ENCODE data around the gene PRDM16.

The PRDM16 gene

DNA sequence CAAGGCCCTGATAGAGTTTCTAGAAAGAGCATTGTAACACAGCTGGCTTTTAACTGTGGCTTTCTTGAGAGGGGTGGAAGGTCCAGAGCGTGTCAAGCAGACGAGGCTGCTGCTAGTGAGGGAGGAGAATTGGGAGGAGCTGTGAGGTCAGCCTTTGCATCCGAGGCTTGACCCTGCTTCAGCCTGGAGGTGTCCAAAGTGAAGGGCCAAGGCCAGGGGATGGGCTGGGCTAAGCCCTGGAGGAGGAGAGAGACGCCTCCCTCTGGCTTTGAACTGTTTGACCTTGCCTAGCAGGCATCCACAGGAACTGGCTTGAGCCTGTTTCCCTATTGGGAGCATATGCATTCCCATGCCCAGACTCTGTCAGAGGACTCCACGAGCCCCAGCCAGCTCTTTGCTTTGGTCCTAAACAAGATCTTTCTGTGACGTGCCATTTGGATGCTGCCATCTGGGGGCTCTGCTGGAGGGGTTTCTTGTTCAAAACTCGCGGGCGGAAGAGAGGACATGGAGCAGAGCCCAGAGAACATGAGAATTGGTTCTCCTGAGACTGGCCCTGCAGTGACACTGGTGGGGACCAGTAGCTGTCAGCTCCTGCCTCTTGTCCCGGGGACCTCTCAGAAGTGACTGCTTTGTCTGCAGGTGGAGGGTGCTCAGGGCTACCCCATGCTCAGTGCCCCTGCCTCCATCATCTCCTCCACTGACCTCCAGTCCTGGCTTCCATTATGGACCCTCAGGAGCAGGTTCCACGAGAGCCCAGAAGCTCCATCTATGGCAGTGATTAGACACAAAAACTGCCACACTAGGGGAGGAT, 42.2 kb upstream of the PRDM16 start:
- DNase-seq (ENCODE audit: low read depth, low spot score): no peak
- WGBS (ENCODE audit: insufficient coverage, insufficient read length): no CpG with 5 or more reads among the region's 11 CpGs
- Histone ChIP-seq H3K36me3 (ENCODE audit: control insufficient read depth, insufficient read depth, low read length) (no peaks in the 10 kb centered on the region; the same call in 1 of the 2 replicates), H3K4me1 (ENCODE audit: control insufficient read depth, insufficient read depth, low read length) (no peaks in the 10 kb centered on the region), H3K4me3 (ENCODE audit: low read length) (no peak overlapping the region), H3K9me3 (ENCODE audit: control insufficient read depth, insufficient read depth, low read length) (peaks cover 21% of the 10 kb centered on the region), H3K27ac (ENCODE audit: low read length) (no peak overlapping the region), H3K27me3 (ENCODE audit: control insufficient read depth, insufficient read depth, low read length) (no peaks in the 10 kb centered on the region)

DNA sequence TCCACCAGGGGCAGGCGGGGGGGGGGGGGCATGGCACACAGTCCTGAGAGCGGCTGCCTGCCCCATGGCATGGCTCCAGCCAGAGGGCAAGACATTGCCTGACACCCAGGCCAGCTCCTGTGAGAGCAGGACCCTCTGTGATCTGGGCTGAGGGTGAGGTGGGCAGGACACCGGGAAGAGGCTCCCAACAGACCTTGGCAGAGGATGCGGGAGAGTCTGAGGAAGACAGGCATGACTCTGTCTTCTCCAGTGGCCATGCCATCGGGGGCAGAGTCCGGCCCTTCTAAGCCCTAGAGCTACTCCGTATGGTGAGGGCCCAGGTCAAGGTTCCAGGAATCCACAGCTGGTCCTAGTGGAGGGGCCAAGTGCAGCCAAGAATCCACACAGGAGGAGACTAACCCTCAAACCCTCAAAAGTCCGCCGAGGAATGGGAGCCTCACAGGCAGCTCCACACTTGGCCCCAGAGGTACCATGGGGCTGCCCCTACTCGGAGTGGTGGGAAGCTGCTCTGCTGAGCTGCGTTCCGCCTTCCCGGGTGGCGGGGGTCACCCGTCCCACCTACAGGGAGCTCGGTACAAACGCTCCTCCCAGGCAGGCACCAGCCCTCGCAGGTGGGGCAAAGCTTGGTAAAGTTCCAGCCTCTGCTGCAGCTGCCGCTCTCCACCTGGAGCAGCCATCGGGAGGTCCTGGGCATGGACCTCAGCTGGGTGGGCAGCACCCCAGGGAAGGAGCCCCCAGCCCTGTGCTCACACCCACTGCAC, 41.2 kb upstream of the PRDM16 start:
- Histone ChIP-seq H3K9me3 (ENCODE audit: control insufficient read depth, insufficient read depth, low read length) (peaks cover 26% of the 10 kb centered on the region), H3K27me3 (ENCODE audit: control insufficient read depth, insufficient read depth, low read length) (no peaks in the 10 kb centered on the region), H3K4me3 (ENCODE audit: low read length) (no peak overlapping the region), H3K27ac (ENCODE audit: low read length) (no peak overlapping the region), H3K36me3 (ENCODE audit: control insufficient read depth, insufficient read depth, low read length) (no peaks in the 10 kb centered on the region; the same call in 1 of the 2 replicates), H3K4me1 (ENCODE audit: control insufficient read depth, insufficient read depth, low read length) (no peaks in the 10 kb centered on the region)
- no CpG with 5 or more reads among the region's 20 CpGs for WGBS (ENCODE audit: insufficient coverage, insufficient read length)
- no peak for DNase-seq (ENCODE audit: low read depth, low spot score)

- no peaks in the 10 kb centered on the region for H3K4me1 ChIP-seq (ENCODE audit: control insufficient read depth, insufficient read depth, low read length)
- no peaks in the 10 kb centered on the region; the same call in 1 of the 2 replicates for H3K36me3 ChIP-seq (ENCODE audit: control insufficient read depth, insufficient read depth, low read length)
- no peak overlapping the region for H3K27ac ChIP-seq (ENCODE audit: low read length)
- H3K9me3 ChIP-seq (ENCODE audit: control insufficient read depth, insufficient read depth, low read length): peaks cover 28% of the 10 kb centered on the region
- no peak for DNase-seq (ENCODE audit: low read depth, low spot score)
- no peaks in the 10 kb centered on the region for H3K27me3 ChIP-seq (ENCODE audit: control insufficient read depth, insufficient read depth, low read length)
- no peak overlapping the region for H3K4me3 ChIP-seq (ENCODE audit: low read length)
- no CpG with 5 or more reads among the region's 32 CpGs for WGBS (ENCODE audit: insufficient coverage, insufficient read length)
Observed at GRCh38 chr1:3028531-3029282, 40.3 kb upstream of the PRDM16 start.

DNA sequence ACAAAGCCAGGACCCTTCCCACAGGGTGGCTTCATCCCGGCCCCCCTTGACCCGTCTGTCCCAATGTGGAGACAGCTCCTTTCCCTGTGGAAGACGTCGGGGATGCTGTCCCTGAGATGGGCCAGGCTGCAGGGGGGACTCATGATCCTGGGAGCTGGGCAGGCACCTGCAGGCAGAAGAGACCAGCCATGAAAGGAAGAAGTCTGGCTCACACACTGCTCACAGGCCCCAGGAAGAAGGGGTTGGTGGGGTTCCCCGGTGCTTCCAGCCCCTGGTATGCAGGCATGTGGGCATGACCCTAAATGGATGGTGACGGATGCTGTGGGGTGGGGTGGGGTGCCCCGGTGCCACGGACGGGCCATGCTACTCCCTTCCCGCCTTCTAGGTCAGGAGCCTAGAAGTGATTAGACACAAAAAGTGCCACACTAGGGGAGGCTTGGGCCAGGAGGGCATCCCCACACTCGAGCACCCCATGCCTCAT, 39.5 kb upstream of the PRDM16 start:
- no CpG with 5 or more reads among the region's 11 CpGs for WGBS (ENCODE audit: insufficient coverage, insufficient read length)
- Histone ChIP-seq H3K27me3 (ENCODE audit: control insufficient read depth, insufficient read depth, low read length) (no peaks in the 10 kb centered on the region), H3K36me3 (ENCODE audit: control insufficient read depth, insufficient read depth, low read length) (no peaks in the 10 kb centered on the region; the same call in 1 of the 2 replicates), H3K4me1 (ENCODE audit: control insufficient read depth, insufficient read depth, low read length) (no peaks in the 10 kb centered on the region), H3K27ac (ENCODE audit: low read length) (no peak overlapping the region), H3K9me3 (ENCODE audit: control insufficient read depth, insufficient read depth, low read length) (peaks cover 30% of the 10 kb centered on the region), H3K4me3 (ENCODE audit: low read length) (no peak overlapping the region)
- no peak for DNase-seq (ENCODE audit: low read depth, low spot score)

GRCh38 chr1:3029991-3030662, 38.9 kb upstream of the PRDM16 start:
- DNase-seq (ENCODE audit: low read depth, low spot score): no peak
- H3K9me3 ChIP-seq (ENCODE audit: control insufficient read depth, insufficient read depth, low read length): peaks cover 34% of the 10 kb centered on the region
- no peak overlapping the region for H3K27ac ChIP-seq (ENCODE audit: low read length)
- H3K4me1 ChIP-seq (ENCODE audit: control insufficient read depth, insufficient read depth, low read length): no peaks in the 10 kb centered on the region
- no CpG with 5 or more reads among the region's 32 CpGs for WGBS (ENCODE audit: insufficient coverage, insufficient read length)
- H3K4me3 ChIP-seq (ENCODE audit: low read length): no peak overlapping the region
- H3K27me3 ChIP-seq (ENCODE audit: control insufficient read depth, insufficient read depth, low read length): no peaks in the 10 kb centered on the region
- no peaks in the 10 kb centered on the region; the same call in 1 of the 2 replicates for H3K36me3 ChIP-seq (ENCODE audit: control insufficient read depth, insufficient read depth, low read length)

DNA sequence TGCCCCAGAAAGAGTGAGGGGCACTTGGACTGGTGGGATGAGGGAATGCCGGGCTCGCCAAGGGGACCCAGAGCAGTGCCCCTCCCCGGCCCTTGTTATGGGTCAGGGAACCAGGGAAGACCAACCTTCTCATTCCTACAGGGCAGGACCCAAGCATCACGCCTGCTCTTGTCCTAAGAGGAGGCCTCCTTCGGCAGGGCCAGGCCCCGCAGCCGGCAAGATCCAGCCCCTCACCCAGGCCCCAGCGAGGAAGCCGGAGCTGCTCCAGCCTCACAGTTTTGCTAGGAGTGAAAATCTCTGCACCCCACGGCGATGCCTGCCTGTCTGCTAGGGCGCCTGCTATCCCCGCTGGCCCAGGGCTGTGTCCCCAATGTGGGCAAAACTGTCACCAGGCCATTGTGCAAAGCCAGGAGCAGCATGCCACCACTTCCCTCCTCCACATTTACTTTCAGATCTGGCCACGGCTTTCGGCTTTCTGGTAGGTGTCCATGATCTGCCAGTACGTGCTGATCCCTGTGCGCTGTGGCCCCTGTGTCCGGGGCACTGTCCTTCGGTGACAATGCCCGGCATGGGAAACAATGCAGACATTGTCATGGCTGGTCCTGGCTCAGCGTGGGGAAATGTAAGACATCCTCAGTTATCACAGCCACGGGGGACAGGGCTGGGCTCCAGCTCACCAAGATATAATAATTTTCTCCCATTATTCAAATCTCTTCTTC, 38.2 kb upstream of the PRDM16 start:
- H3K4me1 ChIP-seq (ENCODE audit: control insufficient read depth, insufficient read depth, low read length): no peaks in the 10 kb centered on the region
- no peaks in the 10 kb centered on the region; the same call in 1 of the 2 replicates for H3K36me3 ChIP-seq (ENCODE audit: control insufficient read depth, insufficient read depth, low read length)
- peaks cover 31% of the 10 kb centered on the region for H3K9me3 ChIP-seq (ENCODE audit: control insufficient read depth, insufficient read depth, low read length)
- H3K4me3 ChIP-seq (ENCODE audit: low read length): no peak overlapping the region
- no peaks in the 10 kb centered on the region for H3K27me3 ChIP-seq (ENCODE audit: control insufficient read depth, insufficient read depth, low read length)
- WGBS (ENCODE audit: insufficient coverage, insufficient read length): no CpG with 5 or more reads among the region's 22 CpGs
- no peak overlapping the region for H3K27ac ChIP-seq (ENCODE audit: low read length)
- no peak for DNase-seq (ENCODE audit: low read depth, low spot score)

DNA sequence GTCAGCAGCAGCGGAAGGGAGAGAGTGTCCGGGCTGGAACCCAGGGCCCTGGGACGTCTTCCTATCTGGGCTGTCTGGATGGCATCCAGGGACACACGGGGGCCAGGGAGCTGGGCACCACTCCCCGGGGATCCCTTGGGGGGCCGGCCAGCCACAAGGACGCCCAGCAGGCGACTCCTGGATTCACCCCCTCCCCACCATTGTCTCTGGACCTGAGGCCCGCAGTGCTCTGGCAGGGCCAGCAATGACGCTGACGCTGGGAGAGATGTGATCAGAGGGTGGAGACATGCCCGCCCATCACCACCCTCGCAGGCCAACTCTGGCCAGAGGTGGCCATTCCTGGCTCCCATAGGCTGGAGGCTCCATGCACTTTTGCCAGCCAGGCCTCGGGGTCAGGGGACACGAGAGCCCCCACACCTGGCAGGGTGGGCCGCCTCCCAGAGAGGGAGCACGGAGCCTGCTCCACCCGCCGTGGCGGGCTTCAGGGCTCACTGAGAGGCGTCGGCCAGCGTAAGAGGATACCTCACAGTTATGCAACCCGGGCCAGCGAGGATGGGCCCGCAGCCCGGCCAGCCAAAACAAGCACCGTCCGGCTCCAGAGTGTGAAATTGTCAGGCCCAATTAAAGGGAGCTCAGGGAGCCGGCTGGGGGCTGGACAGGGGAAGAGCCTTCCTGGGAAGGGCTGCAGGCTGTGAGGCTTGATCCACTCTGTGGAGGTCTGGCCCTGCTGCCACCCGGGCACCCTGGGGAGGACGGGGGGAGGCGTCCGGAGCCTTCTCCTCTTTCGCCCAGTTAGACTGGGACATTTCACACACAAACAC, 37.4 kb upstream of the PRDM16 start:
- Histone ChIP-seq H3K27me3 (ENCODE audit: control insufficient read depth, insufficient read depth, low read length) (no peaks in the 10 kb centered on the region), H3K4me3 (ENCODE audit: low read length) (no peak overlapping the region), H3K27ac (ENCODE audit: low read length) (no peak overlapping the region), H3K9me3 (ENCODE audit: control insufficient read depth, insufficient read depth, low read length) (peaks cover 34% of the 10 kb centered on the region), H3K4me1 (ENCODE audit: control insufficient read depth, insufficient read depth, low read length) (no peaks in the 10 kb centered on the region), H3K36me3 (ENCODE audit: control insufficient read depth, insufficient read depth, low read length) (no peaks in the 10 kb centered on the region; the same call in 1 of the 2 replicates)
- no peak for DNase-seq (ENCODE audit: low read depth, low spot score)
- no CpG with 5 or more reads among the region's 35 CpGs for WGBS (ENCODE audit: insufficient coverage, insufficient read length)

DNA sequence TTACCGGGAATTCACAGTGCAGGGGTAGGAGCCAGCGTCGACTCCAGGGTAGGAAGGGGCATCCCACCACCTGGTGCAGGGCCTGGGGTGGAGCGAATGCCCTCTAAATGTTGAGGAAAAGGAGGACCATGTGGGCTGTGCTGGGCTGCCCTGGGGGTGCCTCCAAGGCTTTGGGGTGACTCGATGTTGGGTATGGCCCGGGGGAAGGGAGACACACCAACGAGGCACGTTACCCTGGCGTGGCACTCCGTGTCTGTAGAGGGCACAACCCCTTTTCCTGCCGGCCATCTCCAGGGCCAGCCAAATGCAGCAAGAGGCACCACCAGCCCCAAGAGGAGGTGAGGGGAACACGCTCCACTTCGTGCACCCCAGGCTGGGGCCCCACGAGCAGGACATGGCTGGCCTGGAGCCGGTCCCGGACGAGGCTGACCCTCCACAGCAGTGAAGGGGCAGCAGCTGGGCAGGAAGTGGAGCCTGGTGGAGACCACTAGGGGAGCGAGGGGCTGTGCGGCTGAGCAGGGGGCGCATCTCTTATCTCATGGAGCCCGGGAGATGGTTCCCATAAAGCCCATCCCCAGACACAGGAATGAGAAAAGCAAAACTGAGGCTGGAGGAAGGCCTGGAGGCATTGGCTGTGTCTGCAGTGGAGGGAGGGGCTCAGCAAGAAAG, 36.5 kb upstream of the PRDM16 start:
- no CpG with 5 or more reads among the region's 21 CpGs for WGBS (ENCODE audit: insufficient coverage, insufficient read length)
- peaks cover 30% of the 10 kb centered on the region for H3K9me3 ChIP-seq (ENCODE audit: control insufficient read depth, insufficient read depth, low read length)
- no peak for DNase-seq (ENCODE audit: low read depth, low spot score)

More for the DNA sequence above, 36.5 kb upstream of the PRDM16 start:
- H3K36me3 ChIP-seq (ENCODE audit: control insufficient read depth, insufficient read depth, low read length): no peaks in the 10 kb centered on the region; the same call in 1 of the 2 replicates
- H3K27ac ChIP-seq (ENCODE audit: low read length): no peak overlapping the region
- H3K4me1 ChIP-seq (ENCODE audit: control insufficient read depth, insufficient read depth, low read length): no peaks in the 10 kb centered on the region
- no peak overlapping the region for H3K4me3 ChIP-seq (ENCODE audit: low read length)
- no peaks in the 10 kb centered on the region for H3K27me3 ChIP-seq (ENCODE audit: control insufficient read depth, insufficient read depth, low read length)

Data from iPS DF 6.9 (cell line).